CD4-positive, alpha-beta T cell treated with Interleukin-6 at 100 ng/mL for 8 hours (primary cell): ENCODE measurements around the gene SFXN5.

ENCODE experiments used
- DNase-seq: peaks from one replicate; pipeline ENCODE4 v3.0.0-alpha.2; 2020; ENCODE audit warnings: mixed read lengths, low spot score

Gene SFXN5

DNA sequence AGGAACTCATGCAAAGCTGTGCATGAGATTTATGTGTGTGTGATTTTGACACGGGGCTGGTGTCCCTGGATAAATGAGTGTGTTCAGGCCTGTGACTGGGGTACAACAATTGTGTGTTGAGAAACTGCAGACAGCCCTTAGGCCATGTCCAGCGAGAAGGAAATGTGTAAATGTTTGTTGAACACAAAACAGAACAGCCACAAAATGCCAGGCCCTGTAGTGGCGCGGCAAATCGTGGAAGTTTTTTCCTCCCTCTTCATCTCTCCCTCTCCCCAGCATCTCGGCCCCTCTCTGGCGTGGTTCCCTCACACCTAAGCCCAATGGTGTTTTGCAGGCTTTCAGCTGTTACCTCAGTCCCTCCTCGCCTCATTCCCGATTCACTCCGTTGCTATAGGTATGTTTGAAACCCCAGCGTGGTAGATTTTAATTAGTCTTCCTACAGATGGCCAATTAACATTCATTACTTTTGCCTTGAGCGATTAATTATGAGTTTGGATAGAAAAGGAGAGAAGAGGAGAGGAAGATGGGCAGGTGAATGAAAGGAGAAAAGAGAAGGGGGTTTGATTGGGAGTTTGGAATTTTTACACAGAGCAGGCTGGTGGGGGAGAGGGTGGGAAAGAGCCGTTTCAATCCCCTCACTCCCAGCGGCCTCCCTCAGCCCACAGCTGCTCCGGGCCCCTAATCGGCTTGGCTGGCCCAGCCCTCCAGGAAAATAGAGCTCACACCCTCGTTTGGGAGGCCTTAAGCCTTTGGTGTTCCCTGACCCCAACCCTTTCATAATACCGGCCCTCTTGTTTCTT lies 173.5 kb downstream of the SFXN5 start:
- DNase-seq, result no peak

DNA sequence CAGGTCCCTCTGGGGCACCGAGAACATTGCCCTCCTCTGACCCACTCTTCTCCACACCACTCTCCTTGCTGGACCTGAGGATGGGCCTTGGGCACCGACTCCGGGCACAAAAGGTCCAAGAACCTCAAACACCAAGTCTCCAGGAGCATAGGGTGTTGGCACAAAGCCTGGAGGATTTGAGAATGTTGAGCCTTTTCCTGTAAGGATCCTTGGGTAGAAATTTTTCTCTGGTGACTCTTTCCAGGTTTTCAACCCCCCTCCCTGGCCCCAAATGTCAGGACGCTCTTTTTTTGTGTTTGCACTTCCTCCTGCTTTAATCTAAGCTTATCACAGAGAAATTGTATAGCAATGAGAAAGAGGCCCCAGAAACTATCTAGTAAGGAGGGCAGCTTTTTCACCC lies 175.1 kb downstream of the SFXN5 start:
- no peak for DNase-seq

DNA sequence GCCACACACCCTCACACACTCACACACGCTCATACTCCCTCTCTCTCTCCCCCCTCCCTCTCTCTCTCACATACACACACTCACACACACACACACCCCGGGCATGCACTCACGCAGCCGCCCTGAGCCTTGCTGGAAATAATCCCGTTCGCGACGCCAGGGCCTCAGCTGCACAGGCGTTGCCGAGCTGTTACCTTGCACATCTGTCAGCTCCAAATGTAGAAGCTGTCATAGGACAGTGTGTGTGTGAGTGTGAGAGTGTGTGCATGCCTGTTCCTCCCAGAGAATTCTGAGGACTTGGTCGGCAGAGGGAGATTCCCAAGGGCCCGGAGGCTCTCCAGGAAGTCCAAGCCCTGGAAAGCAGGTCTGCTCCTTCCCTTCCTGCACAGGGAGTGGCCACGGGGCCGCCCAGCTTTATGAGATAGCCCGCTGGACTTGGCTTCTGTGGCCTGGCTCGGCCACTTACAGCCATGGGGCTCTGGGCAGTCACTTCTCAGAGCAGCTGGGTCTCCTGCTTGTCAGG lies 175.7 kb downstream of the SFXN5 start:
- no peak for DNase-seq

DNA sequence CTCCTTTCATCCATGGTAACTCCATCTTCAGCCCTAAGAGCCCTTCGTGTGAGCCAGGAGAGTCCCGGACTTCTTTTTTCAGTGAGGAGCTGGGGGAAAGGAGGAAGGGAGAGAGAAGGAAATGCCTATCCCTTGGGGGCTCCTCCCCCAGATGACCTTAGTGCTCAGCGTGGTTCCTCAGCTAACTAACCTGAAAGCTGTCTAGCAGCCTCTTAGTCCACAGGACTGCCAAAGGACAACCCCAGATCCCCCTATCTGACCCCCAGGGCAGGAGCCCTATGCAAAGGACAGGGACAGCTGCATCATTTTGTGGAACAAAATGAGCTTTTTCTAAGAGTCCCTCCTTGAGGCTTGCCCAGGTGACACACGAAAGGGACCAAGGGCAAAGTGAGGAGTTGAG lies 176.4 kb downstream of the SFXN5 start:
- no peak for DNase-seq

DNA sequence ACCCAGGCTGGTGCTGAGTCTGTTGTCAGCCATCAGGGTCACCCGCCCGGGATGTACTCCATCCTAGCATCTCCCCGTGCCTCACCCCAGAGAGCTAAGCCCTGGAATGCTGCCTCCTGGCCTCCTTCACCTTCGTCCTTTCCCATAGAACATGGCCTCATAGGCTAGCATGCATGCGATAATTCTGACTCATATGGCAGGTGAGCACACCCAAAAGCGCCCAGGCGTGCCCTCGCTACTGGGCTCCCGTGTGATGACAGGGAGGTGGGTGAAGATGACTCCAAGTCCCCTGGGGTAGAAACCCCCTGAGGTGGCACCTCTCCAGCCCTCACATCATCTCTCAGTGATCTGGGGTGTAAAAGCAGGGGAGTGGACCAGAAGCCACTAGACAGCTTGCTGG lies 177.0 kb downstream of the SFXN5 start:
- DNase-seq, result no peak

DNA sequence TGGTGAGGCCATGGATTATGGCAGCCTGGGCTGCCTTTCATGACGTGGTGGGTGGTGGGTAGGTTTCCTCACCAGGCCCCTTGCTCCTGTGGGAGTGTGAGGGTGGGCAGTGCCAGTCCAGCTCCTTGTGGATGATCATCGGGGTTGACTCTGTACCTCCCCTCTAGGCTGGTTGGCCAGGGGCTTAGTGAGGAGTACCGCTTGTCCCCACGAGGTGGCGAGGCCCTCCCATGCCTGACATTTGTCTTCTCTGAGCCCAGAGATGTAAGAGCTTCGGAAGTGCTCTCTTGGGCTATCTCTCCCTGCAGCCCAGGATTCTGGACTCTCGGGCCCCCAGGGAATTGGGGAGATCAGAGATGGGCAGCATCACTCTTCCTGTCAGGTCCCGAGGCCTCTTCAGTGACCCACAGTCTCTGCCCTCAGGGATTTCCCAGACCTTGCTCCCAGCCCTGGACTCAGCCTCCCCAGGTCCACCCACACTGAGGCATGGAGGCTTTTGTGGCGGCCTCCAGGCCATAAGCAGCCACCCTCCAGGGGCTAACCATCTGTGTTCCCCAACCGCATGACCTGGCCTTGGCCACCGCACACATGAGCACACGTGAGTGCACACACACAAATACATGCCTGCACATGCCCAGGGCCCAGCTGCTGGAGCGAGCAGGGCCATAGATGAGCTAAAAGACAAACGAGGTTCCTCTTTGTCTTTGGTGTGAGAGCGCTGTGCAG lies 177.8 kb downstream of the SFXN5 start:
- DNase-seq, result no peak

DNA sequence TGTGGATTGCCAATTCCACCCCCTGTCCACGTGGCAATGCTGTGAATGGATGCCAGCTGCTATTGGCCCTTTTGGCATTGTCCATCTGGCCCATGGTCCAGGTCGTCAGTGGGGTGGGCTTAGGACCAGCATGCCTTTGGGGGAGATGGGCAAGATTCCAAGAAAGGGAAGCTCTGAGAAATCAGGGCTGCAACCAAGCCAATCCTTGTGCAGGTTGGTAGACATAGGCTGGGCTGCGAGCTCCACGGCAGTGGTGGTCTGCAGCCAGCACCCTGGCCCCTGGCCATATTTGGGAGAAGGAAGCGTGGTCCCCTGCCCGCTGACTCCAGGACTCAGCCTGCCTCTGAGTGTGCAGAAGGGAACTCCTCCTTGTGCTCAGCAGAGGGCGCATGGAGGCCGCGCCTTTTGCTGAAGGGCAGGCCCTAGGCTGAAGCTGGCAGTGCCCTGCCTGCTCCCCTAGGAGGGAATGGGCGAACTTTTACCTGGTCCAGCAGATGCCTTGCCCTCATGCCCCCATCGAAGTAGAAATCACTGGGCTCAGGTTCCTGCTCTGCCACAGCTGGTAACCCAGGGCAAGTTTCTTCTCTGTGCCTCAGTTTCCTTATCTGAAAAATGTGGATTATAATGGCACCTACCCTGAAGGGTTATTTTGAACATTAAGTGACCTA lies 178.9 kb downstream of the SFXN5 start:
- DNase-seq, result peak; percentile 49
